Panc1 (cell line): ENCODE results near the gene C1orf226.

Experiments
- CTCF ChIP-seq: fragments of 450-650 bp; IDR thresholded peaks from 2 replicates; pipeline ENCODE4 v1.5.1; 2017; ENCODE audit warnings: mild to moderate bottlenecking
- SIN3A ChIP-seq: IDR thresholded peaks from 2 replicates; pipeline ENCODE4 v1.6.1; 2012; ENCODE audit warnings: low read depth, mild to moderate bottlenecking, low read length, moderate library complexity, borderline replicate concordance; ENCODE audit not compliant: insufficient read depth

DNA sequence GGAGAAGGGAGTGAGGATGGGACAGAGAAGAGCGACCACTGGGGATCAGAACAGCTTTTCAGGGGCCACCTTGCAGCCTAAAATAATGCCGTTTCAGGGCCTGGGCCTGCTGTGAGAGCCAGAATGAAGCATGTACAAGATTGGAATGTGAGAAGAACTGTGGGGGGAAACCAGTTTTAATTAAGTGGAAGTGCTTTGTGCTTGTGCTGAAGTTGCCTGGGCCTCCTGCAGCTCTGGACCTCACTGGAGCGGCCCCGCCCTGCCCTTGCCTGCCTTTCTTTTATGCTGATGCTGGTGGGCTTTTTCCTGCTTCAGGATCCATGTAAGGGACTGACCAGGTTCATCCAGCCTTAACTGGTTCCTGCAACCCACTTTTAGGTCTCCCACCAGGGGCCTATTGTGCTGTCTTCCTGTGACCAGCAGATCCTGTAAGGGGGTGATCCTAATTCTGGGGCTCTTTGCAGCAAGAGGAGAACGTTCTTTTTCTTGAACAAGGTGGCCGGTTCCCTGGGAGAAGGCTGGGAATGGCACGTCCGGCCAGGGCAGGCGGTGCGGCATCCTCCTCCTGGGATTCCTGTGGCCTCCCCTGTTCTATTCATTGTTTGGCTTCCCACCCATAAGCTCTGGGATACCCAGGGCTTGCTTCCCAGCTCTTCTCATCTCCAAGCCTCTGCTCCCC is 3.2 kb downstream of the C1orf226 start:
- TF ChIP-seq CTCF (no peak), SIN3A (no peak)
